Stomach (tissue), 4 donors: Measurements from ENCODE around the gene MEGF6.

Experiments used
- EP300 ChIP-seq: sonication (generic); formaldehyde crosslinking; IDR thresholded peaks from one replicate; pipeline ENCODE4 v1.6.1; 2017; ENCODE audit warnings: antibody characterized with exemption
- TF ChIP-seq, protein P1 (sequence below), 7 experiments: fragments of 450-650 bp in 4 of 7; fragments of 200-600 bp in 3 of 7; sonication (generic) in 3 of 7; IDR thresholded peaks; one replicate each; pipeline ENCODE4 v1.5.1; 2016 to 2019; ENCODE audit warnings: antibody characterized with exemption in 7 of 7, control low read depth in 2 of 7, mild to moderate bottlenecking in 1 of 7

DNA sequence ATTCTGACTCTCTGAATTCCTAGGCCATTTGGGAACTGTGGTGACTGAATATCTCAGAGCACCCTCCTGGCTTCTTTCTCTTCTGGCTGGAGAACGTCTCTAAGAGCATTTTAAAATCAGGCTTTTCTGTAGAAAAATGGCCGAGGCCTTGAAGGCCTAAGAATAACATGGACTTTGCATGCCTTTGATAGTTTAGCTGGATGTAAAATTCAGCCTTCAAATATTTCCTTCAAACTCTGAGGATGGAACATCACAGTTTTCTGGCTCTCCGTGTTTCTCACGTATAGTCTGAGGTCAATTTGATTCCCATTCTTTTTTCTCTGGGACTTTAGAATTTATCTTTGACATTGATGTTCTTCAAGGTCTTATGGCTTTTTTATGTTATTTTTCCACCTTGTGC is 122.9 kb downstream of the MEGF6 start:
- TF ChIP-seq, protein P1, sequence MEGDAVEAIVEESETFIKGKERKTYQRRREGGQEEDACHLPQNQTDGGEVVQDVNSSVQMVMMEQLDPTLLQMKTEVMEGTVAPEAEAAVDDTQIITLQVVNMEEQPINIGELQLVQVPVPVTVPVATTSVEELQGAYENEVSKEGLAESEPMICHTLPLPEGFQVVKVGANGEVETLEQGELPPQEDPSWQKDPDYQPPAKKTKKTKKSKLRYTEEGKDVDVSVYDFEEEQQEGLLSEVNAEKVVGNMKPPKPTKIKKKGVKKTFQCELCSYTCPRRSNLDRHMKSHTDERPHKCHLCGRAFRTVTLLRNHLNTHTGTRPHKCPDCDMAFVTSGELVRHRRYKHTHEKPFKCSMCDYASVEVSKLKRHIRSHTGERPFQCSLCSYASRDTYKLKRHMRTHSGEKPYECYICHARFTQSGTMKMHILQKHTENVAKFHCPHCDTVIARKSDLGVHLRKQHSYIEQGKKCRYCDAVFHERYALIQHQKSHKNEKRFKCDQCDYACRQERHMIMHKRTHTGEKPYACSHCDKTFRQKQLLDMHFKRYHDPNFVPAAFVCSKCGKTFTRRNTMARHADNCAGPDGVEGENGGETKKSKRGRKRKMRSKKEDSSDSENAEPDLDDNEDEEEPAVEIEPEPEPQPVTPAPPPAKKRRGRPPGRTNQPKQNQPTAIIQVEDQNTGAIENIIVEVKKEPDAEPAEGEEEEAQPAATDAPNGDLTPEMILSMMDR (IDR thresholded peaks at IDR 0.05) = no peak
- TF ChIP-seq EP300 = no peak
